Karpas-422 (cell line): ENCODE data around the gene CTDSP1. TPM values are rescaled to one million over a fixed set of nuclear protein-coding genes. Genes with fewer than 3 reads are reported as not detected.

Experiments
- DNase-seq: peaks from one replicate; pipeline ENCODE4 v3.0.0-alpha.2; 2015
- H2AFZ ChIP-seq: fragments of 200-600 bp; sonication (generic); 2 replicates; pipeline ENCODE4 v1.6.1; 2014; ENCODE audit warnings: antibody characterized with exemption, low read length, mixed read lengths
- H3K27ac ChIP-seq: fragments of 200-600 bp; sonication (generic); 2 replicates; pipeline ENCODE4 v1.5.1; 2014; ENCODE audit warnings: mild to moderate bottlenecking, low read length, moderate library complexity
- H3K27me3 ChIP-seq: fragments of 200-600 bp; sonication (generic); 2 replicates; pipeline ENCODE4 v1.6.1; 2014; ENCODE audit warnings: low read length, mixed read lengths
- H3K36me3 ChIP-seq: fragments of 200-600 bp; sonication (generic); 2 replicates; pipeline ENCODE4 v1.6.1; 2014; ENCODE audit warnings: low read length, mixed read lengths; ENCODE audit not compliant: insufficient read depth
- H3K4me1 ChIP-seq: fragments of 200-600 bp; sonication (generic); 2 replicates; pipeline ENCODE4 v1.6.1; 2014; ENCODE audit warnings: mild to moderate bottlenecking, low read length, mixed read lengths
- H3K4me2 ChIP-seq: fragments of 200-600 bp; sonication (generic); 2 replicates; pipeline ENCODE4 v1.6.1; 2014; ENCODE audit warnings: low read length, low read depth, mild to moderate bottlenecking; ENCODE audit not compliant: poor library complexity, severe bottlenecking
- H3K4me3 ChIP-seq: fragments of 200-600 bp; sonication (generic); 2 replicates; pipeline ENCODE4 v1.5.1; 2014; ENCODE audit warnings: mild to moderate bottlenecking, antibody characterized with exemption, low read length, mixed read lengths
- H3K79me2 ChIP-seq: fragments of 200-600 bp; sonication (generic); 2 replicates; pipeline ENCODE4 v1.6.1; 2014; ENCODE audit warnings: mild to moderate bottlenecking, low read length, mixed read lengths
- H3K9ac ChIP-seq: fragments of 200-600 bp; sonication (generic); 2 replicates; pipeline ENCODE4 v1.6.0; 2014; ENCODE audit warnings: low read length
- H3K9me2 ChIP-seq: fragments of 200-600 bp; sonication (generic), shearing (Covaris generic); replicated peaks from 2 replicates; pipeline ENCODE4 v1.6.0; 2014; ENCODE audit warnings: mild to moderate bottlenecking, low read length, moderate library complexity; ENCODE audit not compliant: insufficient read depth
- H3K9me3 ChIP-seq: fragments of 300-700, 200-600 bp; sonication (generic); 2 replicates; pipeline ENCODE4 v1.6.1; 2014; ENCODE audit warnings: low read length, mixed read lengths
- H4K20me1 ChIP-seq: fragments of 200-600 bp; sonication (generic); 2 replicates; pipeline ENCODE4 v1.6.1; 2014; ENCODE audit warnings: mild to moderate bottlenecking, antibody characterized with exemption, low read length, low read depth; ENCODE audit not compliant: insufficient read depth
- total RNA-seq: library from RNA; depleted of rRNA; stranded (reverse); fragments of >200 nt; shearing (Covaris generic); gene quantifications from 2 replicates; pipeline ENCODE4 v1.2.3, GENCODE V29; 2014; ENCODE audit warnings: low replicate concordance

Gene CTDSP1
- total RNA-seq, 1 experiment from 2014 or later = 46.3 TPM

DNA sequence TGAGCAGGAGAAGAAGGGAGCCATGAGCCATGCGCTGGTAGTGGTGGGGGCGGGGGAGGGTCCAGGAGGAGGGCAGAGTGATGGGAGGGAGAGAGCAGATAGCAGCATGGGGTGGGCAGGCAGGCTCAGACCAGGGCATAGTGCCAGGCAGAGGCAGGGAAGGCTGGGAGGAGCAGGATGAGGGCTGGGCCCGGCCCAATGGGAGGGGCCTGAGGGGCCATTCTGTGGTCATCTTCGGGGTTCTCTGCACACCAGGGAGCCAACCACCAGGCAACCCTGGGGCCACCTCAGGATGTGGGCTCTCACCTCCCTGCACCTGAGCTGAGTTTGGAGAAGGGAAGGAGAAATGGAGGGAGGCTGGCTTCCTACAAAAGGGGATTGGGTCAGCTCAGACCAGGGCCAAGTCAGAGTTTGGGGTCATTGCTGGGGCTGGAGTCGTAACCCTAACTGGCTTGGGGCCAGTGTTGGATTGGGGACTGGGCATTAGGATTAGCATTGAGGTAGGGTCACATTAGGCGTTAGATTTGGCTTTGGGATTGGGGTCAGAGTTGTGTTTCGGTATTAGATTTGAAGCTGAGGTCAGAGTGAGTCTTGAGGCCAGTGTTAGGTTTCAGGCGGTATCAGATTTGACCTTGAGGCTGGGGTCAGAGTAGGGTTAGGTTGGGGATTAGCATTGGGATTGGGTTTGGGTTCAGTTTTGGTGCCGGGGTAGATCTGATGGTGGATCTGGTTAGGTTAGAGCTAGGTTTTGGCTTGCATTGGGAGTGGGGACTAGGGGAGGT is 30.4 kb downstream of the CTDSP1 start:
- no peak overlapping the region for H3K27ac ChIP-seq
- H3K9ac ChIP-seq = no peak overlapping the region
- no peak overlapping the region for H2AFZ ChIP-seq
- H3K4me1 ChIP-seq = no peaks in the 10 kb centered on the region
- peak; percentile 32 for DNase-seq
- no peaks in the 10 kb centered on the region for H3K9me3 ChIP-seq
- no peaks in the 10 kb centered on the region for H3K27me3 ChIP-seq
- H3K36me3 ChIP-seq = no peaks in the 10 kb centered on the region
- H4K20me1 ChIP-seq = no peaks in the 10 kb centered on the region
- H3K79me2 ChIP-seq = no peaks in the 10 kb centered on the region
- no peak overlapping the region for H3K4me2 ChIP-seq
- H3K4me3 ChIP-seq = no peak overlapping the region
- no peaks in the 10 kb centered on the region for H3K9me2 ChIP-seq

DNA sequence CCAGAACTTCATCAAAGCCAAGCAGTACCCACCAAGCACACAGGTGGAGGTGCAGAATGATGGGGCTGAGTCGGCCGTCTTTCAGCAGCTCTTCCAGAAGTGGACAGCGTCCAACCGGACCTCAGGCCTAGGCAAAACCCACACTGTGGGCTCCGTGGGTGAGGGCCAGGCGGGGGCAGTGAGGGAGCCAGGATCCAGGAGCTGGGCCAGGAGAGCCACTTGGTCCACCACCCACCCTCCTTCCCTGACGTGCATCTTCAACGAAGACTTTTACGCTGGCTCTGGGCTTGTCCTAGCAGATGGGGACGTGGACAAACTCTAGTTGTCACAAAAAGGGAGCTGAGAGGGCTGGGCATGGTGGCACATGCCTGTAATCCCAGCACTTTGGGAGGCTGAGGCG is 31.1 kb downstream of the CTDSP1 start:
- no peak overlapping the region for H2AFZ ChIP-seq
- no peaks in the 10 kb centered on the region for H3K27me3 ChIP-seq
- no peaks in the 10 kb centered on the region for H4K20me1 ChIP-seq
- no peak overlapping the region for H3K4me3 ChIP-seq
- H3K9me2 ChIP-seq = no peaks in the 10 kb centered on the region
- DNase-seq = peak; percentile 26
- no peaks in the 10 kb centered on the region for H3K9me3 ChIP-seq
- no peak overlapping the region for H3K4me2 ChIP-seq
- H3K79me2 ChIP-seq = no peaks in the 10 kb centered on the region
- no peak overlapping the region for H3K27ac ChIP-seq
- no peaks in the 10 kb centered on the region for H3K36me3 ChIP-seq
- no peak overlapping the region for H3K9ac ChIP-seq
- no peaks in the 10 kb centered on the region for H3K4me1 ChIP-seq

DNA sequence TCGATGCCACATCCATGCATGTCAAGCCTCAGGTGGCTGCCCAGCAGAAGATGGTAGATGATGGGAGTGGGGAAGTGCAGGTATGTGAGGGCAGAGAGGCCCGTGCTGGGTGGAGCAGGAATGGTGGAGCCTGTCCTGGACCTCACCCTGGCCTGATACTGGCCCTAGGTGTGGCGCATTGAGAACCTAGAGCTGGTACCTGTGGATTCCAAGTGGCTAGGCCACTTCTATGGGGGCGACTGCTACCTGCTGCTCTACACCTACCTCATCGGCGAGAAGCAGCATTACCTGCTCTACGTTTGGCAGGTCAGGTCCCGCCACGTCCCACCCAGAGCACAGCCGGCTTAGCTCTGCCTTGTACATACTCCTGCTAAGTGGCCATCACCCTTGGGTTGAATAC is 32.2 kb downstream of the CTDSP1 start:
- Histone ChIP-seq H3K9me2 (no peaks in the 10 kb centered on the region), H3K27me3 (no peaks in the 10 kb centered on the region), H3K4me1 (no peaks in the 10 kb centered on the region), H3K4me2 (no peak overlapping the region), H2AFZ (no peak overlapping the region), H3K9ac (no peak overlapping the region), H3K36me3 (no peaks in the 10 kb centered on the region), H3K9me3 (no peaks in the 10 kb centered on the region), H4K20me1 (no peaks in the 10 kb centered on the region), H3K79me2 (no peaks in the 10 kb centered on the region), H3K4me3 (no peak overlapping the region), H3K27ac (no peak overlapping the region)
- peak; percentile 23 for DNase-seq

DNA sequence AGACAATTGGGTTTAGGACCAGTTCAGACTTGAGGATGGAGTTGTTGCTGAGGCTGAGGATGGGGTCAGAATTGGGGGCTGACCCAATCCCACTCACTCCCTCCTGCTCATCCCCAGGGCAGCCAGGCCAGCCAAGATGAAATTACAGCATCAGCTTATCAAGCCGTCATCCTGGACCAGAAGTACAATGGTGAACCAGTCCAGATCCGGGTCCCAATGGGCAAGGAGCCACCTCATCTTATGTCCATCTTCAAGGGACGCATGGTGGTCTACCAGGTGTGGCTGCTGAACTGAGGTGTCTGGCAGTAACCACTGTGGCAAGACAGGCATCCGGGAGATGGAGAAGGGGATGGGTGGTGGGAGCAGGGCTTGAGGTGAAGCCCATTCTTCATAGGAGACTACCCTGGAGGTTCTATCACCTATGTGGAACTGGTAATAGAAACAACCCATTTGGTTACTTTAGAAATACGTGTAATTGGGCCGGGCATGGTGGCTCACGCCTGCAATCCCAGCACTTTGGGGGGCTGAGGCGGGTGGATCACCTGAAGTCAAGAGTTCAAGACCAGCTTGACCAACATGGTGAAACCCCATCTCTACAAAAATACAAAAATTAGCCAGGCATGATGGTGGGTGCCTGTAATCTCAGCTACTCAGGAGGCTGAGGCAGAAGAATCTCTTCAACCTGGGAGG is 33.2 kb downstream of the CTDSP1 start:
- H3K27ac ChIP-seq = no peak overlapping the region
- peak; percentile 27 for DNase-seq
- H3K4me2 ChIP-seq = no peak overlapping the region
- no peaks in the 10 kb centered on the region for H4K20me1 ChIP-seq
- no peaks in the 10 kb centered on the region for H3K27me3 ChIP-seq
- no peak overlapping the region for H3K9ac ChIP-seq
- no peaks in the 10 kb centered on the region for H3K4me1 ChIP-seq
- no peaks in the 10 kb centered on the region for H3K79me2 ChIP-seq
- no peak overlapping the region for H3K4me3 ChIP-seq
- no peak overlapping the region for H2AFZ ChIP-seq
- H3K36me3 ChIP-seq = no peaks in the 10 kb centered on the region
- no peaks in the 10 kb centered on the region for H3K9me2 ChIP-seq
- H3K9me3 ChIP-seq = no peaks in the 10 kb centered on the region

DNA sequence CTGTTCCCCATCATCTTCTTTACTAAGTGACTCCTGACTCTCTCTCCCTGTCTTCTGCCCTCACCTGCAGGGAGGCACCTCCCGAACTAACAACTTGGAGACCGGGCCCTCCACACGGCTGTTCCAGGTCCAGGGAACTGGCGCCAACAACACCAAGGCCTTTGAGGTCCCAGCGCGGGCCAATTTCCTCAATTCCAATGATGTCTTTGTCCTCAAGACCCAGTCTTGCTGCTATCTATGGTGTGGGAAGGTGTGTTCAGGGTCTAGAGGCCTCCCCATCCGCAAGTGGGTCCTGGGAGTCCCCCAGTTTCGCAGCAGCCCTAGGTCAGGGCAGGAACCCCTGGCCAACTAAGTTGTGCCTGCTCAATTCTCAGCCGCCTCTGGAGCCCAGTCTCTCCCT is 34.8 kb downstream of the CTDSP1 start:
- H3K4me3 ChIP-seq = no peak overlapping the region
- H3K27ac ChIP-seq = no peak overlapping the region
- no peaks in the 10 kb centered on the region for H3K9me3 ChIP-seq
- peaks cover 10% of the 10 kb centered on the region for H3K4me1 ChIP-seq
- H4K20me1 ChIP-seq = no peaks in the 10 kb centered on the region
- H3K79me2 ChIP-seq = no peaks in the 10 kb centered on the region
- no peak overlapping the region for H3K9ac ChIP-seq
- H2AFZ ChIP-seq = no peak overlapping the region
- H3K27me3 ChIP-seq = no peaks in the 10 kb centered on the region
- no peaks in the 10 kb centered on the region for H3K9me2 ChIP-seq
- H3K36me3 ChIP-seq = no peaks in the 10 kb centered on the region
- no peak overlapping the region for H3K4me2 ChIP-seq
- peak; percentile 31 for DNase-seq

DNA sequence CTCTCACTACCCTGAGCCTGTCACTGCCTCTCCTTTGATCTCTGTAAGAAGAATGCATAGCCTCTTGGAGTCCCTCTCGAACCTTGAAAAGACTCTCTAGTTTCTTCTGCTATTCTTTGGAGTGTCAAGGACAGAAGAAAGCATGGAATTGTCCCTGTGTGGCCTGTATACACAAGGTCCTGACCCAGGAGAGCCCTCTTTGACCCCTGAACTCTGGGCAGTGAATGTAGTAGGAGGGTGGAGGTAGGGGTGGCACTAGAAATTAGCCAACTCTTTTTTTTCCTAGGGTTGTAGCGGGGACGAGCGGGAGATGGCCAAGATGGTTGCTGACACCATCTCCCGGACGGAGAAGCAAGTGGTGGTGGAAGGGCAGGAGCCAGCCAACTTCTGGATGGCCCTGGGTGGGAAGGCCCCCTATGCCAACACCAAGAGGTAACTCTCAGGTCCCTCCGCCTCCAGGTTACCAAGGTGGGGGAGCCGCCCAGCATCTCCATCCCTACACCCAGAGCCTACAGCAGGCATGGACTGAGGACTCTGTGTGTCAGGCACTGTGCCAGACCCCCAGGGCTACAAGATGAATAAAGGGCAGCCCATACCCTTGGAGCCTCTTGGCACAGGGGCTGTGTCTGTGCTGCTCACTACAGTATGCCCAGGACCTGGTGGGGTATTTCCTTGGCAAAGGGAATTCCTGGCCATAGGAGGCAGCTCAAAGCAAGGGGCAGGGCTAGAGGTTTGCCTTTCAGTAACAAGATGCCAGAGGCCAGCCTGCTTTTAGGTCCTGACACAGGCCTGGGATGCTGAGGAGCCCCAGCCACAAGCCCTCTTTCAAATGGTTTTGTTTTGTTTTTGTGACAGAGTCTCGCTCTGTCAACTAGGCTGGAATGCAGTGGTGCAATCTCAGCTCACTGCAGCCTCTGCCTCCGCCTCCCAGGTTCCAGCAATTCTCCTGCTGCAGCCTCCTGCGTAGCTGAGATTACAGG is 35.6 kb downstream of the CTDSP1 start:
- Histone ChIP-seq H3K27me3 (no peaks in the 10 kb centered on the region), H3K9ac (no peak overlapping the region), H2AFZ (no peak overlapping the region), H3K36me3 (no peaks in the 10 kb centered on the region), H3K4me3 (no peak overlapping the region), H3K79me2 (no peaks in the 10 kb centered on the region), H3K4me2 (no peak overlapping the region), H3K9me2 (no peaks in the 10 kb centered on the region), H4K20me1 (no peaks in the 10 kb centered on the region), H3K9me3 (no peaks in the 10 kb centered on the region), H3K4me1 (peaks cover 10% of the 10 kb centered on the region), H3K27ac (no peak overlapping the region)
- peak; percentile 36 for DNase-seq

DNA sequence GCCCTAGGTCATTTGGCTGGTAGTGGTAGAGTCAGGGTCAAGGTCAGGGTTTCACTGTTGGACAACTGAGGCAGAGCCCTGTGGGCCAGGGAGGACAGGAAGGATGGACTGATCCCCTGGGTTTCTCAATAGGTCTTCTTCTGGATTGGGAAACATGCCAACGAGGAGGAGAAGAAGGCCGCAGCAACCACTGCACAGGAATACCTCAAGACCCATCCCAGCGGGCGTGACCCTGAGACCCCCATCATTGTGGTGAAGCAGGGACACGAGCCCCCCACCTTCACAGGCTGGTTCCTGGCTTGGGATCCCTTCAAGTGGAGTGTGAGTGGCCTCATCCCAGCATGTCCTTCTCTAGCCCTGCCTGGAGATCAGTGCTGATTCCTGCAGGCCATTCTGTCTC is 37.3 kb downstream of the CTDSP1 start:
- H3K4me1 ChIP-seq = peaks cover 10% of the 10 kb centered on the region
- H3K36me3 ChIP-seq = no peaks in the 10 kb centered on the region
- no peak overlapping the region for H3K4me2 ChIP-seq
- H3K9me3 ChIP-seq = no peaks in the 10 kb centered on the region
- no peaks in the 10 kb centered on the region for H3K9me2 ChIP-seq
- H3K9ac ChIP-seq = no peak overlapping the region
- no peak overlapping the region for H3K27ac ChIP-seq
- H3K4me3 ChIP-seq = no peak overlapping the region
- H4K20me1 ChIP-seq = no peaks in the 10 kb centered on the region
- DNase-seq = peak; percentile 29
- H3K27me3 ChIP-seq = no peaks in the 10 kb centered on the region
- H3K79me2 ChIP-seq = no peaks in the 10 kb centered on the region
- no peak overlapping the region for H2AFZ ChIP-seq

DNA sequence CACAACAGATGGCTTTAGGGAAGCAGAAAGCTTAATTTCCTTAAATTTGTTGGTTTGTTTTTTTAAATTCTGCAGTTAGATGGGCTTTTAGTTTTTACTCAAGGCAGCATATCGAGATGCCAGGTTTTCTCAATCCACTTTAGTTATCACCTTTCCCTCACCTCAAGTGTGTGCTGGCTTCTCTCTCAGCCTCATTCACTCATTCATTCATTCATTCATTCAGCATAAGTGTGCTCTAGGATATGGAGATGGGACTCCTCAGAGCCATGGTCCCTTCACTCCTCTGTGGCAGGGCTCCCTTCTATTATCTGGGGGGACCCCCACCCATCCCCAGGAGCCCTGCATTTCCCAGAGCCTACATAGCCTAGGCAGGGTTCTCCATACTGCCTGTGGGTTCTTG is 38.3 kb downstream of the CTDSP1 start:
- Histone ChIP-seq H3K9me2 (no peaks in the 10 kb centered on the region), H3K36me3 (no peaks in the 10 kb centered on the region), H4K20me1 (no peaks in the 10 kb centered on the region), H3K79me2 (no peaks in the 10 kb centered on the region), H3K9ac (no peak overlapping the region), H3K9me3 (no peaks in the 10 kb centered on the region), H3K27me3 (no peaks in the 10 kb centered on the region), H2AFZ (no peak overlapping the region), H3K4me2 (no peak overlapping the region), H3K27ac (no peak overlapping the region), H3K4me3 (no peak overlapping the region), H3K4me1 (peaks cover 10% of the 10 kb centered on the region)
- peak; percentile 16 for DNase-seq
